HG03354 (cell line): Measurements from ENCODE around the gene TNP2.

Source experiments
- ATAC-seq: cut with Tn5 transposase; IDR thresholded peaks from one replicate; pipeline ENCODE4 v1.9.1; 2021; ENCODE audit warnings: mild to moderate bottlenecking; ENCODE audit not compliant: unreplicated experiment, poor library complexity, severe bottlenecking

TNP2 gene

GRCh38 chr16:11268921-11269375 lies at the start of gene TNP2:
Gene TNP2, minus strand, starts transcription at chr16:11269325. Its CDS starts 63 bp downstream, at chr16:11269262.
- no peak for ATAC-seq

GRCh38 chr16:11318817-11319216 lies 49.7 kb upstream of the TNP2 start:
- no peak for ATAC-seq

GRCh38 chr16:11316331-11317015 lies 47.3 kb upstream of the TNP2 start:
- no peak for ATAC-seq

- no peak for ATAC-seq
These were observed 46.4 kb upstream of the TNP2 start for GRCh38 chr16:11315510-11315909.

- ATAC-seq: no peak
These were observed 45.3 kb upstream of the TNP2 start for GRCh38 chr16:11314309-11314894.

GRCh38 chr16:11313493-11314308 lies 44.6 kb upstream of the TNP2 start:
- no peak for ATAC-seq

GRCh38 chr16:11312718-11313492 lies 43.8 kb upstream of the TNP2 start:
- ATAC-seq: no peak

GRCh38 chr16:11310997-11311561 lies 42.0 kb upstream of the TNP2 start:
- peak; percentile 46 for ATAC-seq

GRCh38 chr16:11310634-11310977 lies 41.5 kb upstream of the TNP2 start:
- ATAC-seq: no peak

GRCh38 chr16:11309895-11310633 lies 40.9 kb upstream of the TNP2 start:
- peak; percentile 65 for ATAC-seq

GRCh38 chr16:11308493-11309283 lies 39.6 kb upstream of the TNP2 start:
- no peak for ATAC-seq

GRCh38 chr16:11307639-11308492 lies 38.7 kb upstream of the TNP2 start:
- ATAC-seq: no peak

GRCh38 chr16:11306997-11307638 lies 38.0 kb upstream of the TNP2 start:
- no peak for ATAC-seq

GRCh38 chr16:11306381-11306780 lies 37.3 kb upstream of the TNP2 start:
- ATAC-seq: no peak

- no peak for ATAC-seq
These were observed 34.4 kb upstream of the TNP2 start for GRCh38 chr16:11303405-11304138.

GRCh38 chr16:11302977-11303376 lies 33.9 kb upstream of the TNP2 start:
- no peak for ATAC-seq
